ENCODE data around the gene SLC25A3.

Gene SLC25A3

DNA sequence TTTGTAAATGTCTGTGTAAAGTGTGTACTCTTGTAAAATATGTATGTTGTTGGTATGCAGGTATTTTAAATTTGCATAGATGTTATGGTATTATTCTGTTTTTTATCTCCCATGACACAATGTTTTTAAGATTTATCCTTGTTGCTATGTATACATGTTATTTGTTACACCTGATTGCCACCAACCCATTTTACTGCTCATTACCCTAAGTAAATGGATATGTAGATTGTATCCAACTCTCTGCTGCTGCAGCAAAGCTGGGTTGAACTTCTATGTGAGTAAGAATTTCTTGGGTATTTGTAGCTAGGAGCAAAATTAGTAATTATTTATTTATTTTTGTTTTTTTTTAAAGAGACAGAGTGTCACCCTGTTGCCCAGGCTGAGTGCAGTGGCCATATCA, 57.8 kb downstream of the SLC25A3 start:
- H3K27me3 Mint-ChIP-seq: no peaks in the 10 kb centered on the region
- ATAC-seq (replicated peaks): no peak
- no peak overlapping the region for H3K4me3 Mint-ChIP-seq
- H3K36me3 Mint-ChIP-seq (ENCODE audit: insufficient read depth): peaks cover 41% of the 10 kb centered on the region
- H3K4me1 Mint-ChIP-seq (ENCODE audit: low read depth in 2 of 2): peaks cover 6 to 11% of the 10 kb centered on the region in 2 donors
- H3K27ac Mint-ChIP-seq: peak overlapping the region in 1 of 2 donors; percentile 27
- no peak for DNase-seq
- no peaks in the 10 kb centered on the region for H3K9me3 Mint-ChIP-seq

DNA sequence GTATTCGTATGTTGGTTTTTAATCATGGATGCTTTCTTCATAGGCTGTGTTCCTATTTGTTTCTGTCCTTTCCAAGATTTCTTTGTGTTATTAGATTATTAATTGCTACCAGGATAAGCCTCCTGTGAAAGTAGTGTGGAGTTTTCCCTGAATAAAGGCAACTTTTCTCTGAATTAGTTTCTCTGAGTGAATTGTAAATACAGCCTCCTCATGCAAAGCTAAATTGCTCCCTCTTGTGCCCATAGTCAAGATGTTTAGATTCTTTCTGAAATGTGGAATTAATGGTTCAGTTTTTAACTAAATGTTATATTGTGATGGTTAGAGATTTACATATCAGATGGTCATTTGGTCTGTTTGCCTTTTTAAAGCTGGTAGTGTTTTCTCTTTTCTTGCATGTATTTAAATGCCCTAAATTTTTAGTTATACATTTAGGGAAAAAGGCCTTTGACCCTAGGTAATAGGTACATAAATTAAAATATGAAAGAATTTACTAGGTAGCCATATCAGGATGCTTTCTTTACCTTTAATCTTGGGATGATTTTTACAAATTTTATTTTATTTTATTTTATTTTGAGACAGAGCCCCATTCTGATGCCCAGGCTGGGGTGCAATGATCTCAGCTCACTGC, 60.5 kb downstream of the SLC25A3 start:
- peaks cover 41% of the 10 kb centered on the region for H3K36me3 Mint-ChIP-seq (ENCODE audit: insufficient read depth)
- DNase-seq (peak; percentile 9 to 12 (median 12)), ATAC-seq (replicated peaks) (peak; percentile 68)
- no peak overlapping the region for H3K27ac Mint-ChIP-seq
- no peaks in the 10 kb centered on the region for H3K27me3 Mint-ChIP-seq
- H3K4me3 Mint-ChIP-seq: no peak overlapping the region
- H3K9me3 Mint-ChIP-seq: no peaks in the 10 kb centered on the region
- peaks cover 1 to 14% of the 10 kb centered on the region in 2 donors for H3K4me1 Mint-ChIP-seq (ENCODE audit: low read depth in 2 of 2)
